C4-2B (cell line): ENCODE results near the gene CRIP3.

Experiments used
- CTCF ChIP-seq: fragments of 450-650 bp; conservative IDR thresholded peaks from 2 replicates; pipeline ENCODE4 v1.5.1; 2017; ENCODE audit warnings: mild to moderate bottlenecking
- ZFX ChIP-seq: fragments of 450-650 bp; IDR thresholded peaks from 2 replicates; pipeline ENCODE4 v1.6.1; 2017

GRCh38 chr6:43277643-43278523 is 30.7 kb downstream of the CRIP3 start:
- TF ChIP-seq CTCF (no peak), ZFX (no peak)
